ENCODE data around the gene LDLR.
"Not testable (repeated sequence)": the region's sequence is repeated elsewhere in the genome, so short reads cannot be mapped to it uniquely, and the experiment has no call there.

Gene LDLR

GRCh38 chr19:11103667-11104066 is 14.4 kb downstream of the LDLR start:
- not testable (repeated sequence) for DNase-seq (ENCODE audit: low read depth in 3 of 3, low spot score in 1 of 3)

- DNase-seq (ENCODE audit: low read depth in 3 of 3, low spot score in 1 of 3), result no peak
These were observed 15.9 kb downstream of the LDLR start for GRCh38 chr19:11105014-11105636.

DNA sequence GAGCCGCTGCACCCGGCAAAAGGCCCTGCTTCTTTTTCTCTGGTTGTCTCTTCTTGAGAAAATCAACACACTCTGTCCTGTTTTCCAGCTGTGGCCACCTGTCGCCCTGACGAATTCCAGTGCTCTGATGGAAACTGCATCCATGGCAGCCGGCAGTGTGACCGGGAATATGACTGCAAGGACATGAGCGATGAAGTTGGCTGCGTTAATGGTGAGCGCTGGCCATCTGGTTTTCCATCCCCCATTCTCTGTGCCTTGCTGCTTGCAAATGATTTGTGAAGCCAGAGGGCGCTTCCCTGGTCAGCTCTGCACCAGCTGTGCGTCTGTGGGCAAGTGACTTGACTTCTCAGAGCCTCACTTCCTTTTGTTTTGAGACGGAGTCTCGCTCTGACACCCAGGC is 17.2 kb downstream of the LDLR start:
- DNase-seq (ENCODE audit: low read depth in 3 of 3, low spot score in 1 of 3), result no peak

- no peak for DNase-seq (ENCODE audit: low read depth in 3 of 3, low spot score in 1 of 3)
These were observed 19.5 kb downstream of the LDLR start for GRCh38 chr19:11108746-11109145.

GRCh38 chr19:11111117-11111770 is 22.0 kb downstream of the LDLR start:
- no peak for DNase-seq (ENCODE audit: low read depth in 3 of 3, low spot score in 1 of 3)

GRCh38 chr19:11111771-11112144 is 22.5 kb downstream of the LDLR start:
- DNase-seq (ENCODE audit: low read depth in 3 of 3, low spot score in 1 of 3), result no peak

DNA sequence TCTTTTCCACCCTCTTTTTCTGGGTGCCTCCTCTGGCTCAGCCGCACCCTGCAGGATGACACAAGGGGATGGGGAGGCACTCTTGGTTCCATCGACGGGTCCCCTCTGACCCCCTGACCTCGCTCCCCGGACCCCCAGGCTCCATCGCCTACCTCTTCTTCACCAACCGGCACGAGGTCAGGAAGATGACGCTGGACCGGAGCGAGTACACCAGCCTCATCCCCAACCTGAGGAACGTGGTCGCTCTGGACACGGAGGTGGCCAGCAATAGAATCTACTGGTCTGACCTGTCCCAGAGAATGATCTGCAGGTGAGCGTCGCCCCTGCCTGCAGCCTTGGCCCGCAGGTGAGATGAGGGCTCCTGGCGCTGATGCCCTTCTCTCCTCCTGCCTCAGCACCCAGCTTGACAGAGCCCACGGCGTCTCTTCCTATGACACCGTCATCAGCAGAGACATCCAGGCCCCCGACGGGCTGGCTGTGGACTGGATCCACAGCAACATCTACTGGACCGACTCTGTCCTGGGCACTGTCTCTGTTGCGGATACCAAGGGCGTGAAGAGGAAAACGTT is 24.0 kb downstream of the LDLR start:
- DNase-seq (ENCODE audit: low read depth in 3 of 3, low spot score in 1 of 3), result no peak

DNA sequence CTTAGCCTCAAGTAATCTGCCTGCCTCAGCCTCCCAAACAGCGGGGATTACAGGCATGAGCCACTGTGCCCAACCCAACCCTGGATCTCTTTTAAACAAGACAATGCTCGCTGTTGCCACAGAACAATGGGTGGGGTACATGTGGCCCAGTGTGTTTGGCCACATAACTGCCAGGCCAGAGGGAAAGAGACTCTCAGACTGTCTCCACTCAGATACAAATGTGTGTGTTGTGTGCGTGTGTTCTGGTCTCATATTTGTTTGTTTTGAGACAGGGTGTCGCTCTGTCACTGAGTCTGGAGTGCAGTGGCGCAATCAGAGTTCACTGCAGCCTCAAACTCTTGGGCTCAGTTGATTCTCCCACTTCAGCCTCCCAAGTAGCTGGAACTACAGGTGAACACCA is 25.8 kb downstream of the LDLR start:
- DNase-seq (ENCODE audit: low read depth in 3 of 3, low spot score in 1 of 3), result no peak

DNA sequence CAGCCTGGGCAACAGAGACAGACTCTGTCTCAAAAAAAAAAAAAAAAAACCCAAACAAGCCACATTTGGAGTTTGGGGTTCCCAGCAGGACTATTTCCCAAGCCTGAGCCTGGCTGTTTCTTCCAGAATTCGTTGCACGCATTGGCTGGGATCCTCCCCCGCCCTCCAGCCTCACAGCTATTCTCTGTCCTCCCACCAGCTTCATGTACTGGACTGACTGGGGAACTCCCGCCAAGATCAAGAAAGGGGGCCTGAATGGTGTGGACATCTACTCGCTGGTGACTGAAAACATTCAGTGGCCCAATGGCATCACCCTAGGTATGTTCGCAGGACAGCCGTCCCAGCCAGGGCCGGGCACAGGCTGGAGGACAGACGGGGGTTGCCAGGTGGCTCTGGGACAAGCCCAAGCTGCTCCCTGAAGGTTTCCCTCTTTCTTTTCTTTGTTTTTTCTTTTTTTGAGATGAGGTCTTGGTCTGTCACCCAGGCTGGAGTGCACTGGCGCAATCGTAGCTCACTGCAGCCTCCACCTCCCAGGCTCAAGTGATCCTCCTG is 26.7 kb downstream of the LDLR start:
- no peak for DNase-seq (ENCODE audit: low read depth in 3 of 3, low spot score in 1 of 3)

- DNase-seq (ENCODE audit: low read depth in 3 of 3, low spot score in 1 of 3), result no peak
These were observed 27.2 kb downstream of the LDLR start for GRCh38 chr19:11116507-11116906.

DNA sequence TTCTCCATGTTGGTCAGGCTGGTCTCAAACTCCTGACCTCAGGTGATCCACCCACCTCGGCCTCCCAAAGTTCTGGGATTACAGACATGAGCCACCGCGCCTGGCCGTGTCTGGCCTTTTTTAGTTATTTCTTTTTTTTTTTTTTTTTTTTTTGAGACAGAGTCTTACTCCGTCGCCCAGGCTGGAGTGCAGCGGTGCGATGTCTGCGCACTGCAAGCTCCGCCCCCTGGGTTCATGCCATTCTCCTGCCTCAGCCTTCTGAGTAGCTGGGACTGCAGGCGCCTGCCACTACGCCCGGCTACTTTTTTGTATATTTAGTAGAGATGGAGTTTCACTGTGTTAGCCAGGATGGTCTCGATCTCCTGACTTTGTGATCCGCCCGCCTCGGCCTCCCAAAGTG is 32.7 kb downstream of the LDLR start:
- DNase-seq (ENCODE audit: low read depth in 3 of 3, low spot score in 1 of 3), result not testable (repeated sequence)

DNA sequence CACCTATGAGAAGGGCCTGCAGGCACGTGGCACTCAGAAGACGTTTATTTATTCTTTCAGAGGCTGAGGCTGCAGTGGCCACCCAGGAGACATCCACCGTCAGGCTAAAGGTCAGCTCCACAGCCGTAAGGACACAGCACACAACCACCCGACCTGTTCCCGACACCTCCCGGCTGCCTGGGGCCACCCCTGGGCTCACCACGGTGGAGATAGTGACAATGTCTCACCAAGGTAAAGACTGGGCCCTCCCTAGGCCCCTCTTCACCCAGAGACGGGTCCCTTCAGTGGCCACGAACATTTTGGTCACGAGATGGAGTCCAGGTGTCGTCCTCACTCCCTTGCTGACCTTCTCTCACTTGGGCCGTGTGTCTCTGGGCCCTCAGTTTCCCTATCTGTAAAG is 33.9 kb downstream of the LDLR start:
- DNase-seq (ENCODE audit: low read depth in 3 of 3, low spot score in 1 of 3), result no peak

DNA sequence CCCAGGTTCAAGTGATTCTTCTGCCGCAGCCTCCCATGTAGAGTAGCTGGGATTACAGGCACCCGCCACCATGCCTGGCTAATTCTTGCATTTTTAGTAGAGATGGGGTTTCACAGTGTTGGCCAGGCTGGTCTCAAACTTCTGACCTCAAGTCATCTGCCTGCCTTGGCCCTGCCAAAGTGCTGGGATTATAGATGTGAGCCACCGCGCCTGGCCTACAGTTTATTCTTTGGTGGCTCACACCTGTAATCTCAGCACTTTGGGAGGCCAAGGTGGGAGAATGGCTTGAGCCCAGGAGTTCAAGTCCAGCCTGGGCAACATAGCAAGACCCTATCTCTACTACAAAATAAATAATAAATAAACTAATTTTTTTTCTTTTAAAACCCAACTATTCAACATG is 34.9 kb downstream of the LDLR start:
- DNase-seq (ENCODE audit: low read depth in 3 of 3, low spot score in 1 of 3), result not testable (repeated sequence)

DNA sequence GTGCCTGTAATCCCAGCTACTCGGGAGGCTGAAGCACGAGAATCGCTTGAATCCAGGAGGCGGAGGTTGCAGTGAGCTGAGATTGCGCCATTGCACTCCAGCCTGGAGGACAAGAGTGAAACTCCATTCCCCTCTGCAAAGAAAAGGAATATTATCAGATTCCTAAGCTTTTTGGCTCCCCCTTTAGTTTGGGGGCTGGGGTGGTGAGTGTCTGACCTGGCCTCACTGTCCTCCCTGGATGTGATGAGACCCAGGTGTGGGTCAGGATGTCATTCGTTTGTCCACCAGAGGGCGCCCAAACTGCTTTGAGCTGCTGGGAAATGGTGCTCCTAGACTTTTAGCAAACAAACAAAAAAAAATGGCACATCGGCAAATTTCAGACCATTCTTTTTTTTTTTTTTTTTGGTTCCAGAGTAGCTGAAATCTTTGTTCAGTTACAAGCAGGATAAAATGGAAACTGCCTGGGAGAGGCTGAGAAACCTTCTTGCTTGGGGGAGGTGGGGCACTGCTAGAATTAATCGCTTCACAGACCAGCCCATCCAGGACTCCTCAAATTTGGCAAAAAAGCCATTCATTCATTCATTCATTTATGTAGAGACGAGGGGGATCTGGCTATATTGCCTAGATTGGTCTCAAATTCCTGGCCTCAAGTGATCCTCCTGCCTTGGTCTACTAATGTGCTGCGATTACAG is 36.9 kb downstream of the LDLR start:
- peak; percentile 42 to 61 (median 56) for DNase-seq (ENCODE audit: low read depth in 3 of 3, low spot score in 1 of 3)

- no peak for DNase-seq (ENCODE audit: low read depth in 3 of 3, low spot score in 1 of 3)
These were observed 38.6 kb downstream of the LDLR start for GRCh38 chr19:11127905-11128304.

DNA sequence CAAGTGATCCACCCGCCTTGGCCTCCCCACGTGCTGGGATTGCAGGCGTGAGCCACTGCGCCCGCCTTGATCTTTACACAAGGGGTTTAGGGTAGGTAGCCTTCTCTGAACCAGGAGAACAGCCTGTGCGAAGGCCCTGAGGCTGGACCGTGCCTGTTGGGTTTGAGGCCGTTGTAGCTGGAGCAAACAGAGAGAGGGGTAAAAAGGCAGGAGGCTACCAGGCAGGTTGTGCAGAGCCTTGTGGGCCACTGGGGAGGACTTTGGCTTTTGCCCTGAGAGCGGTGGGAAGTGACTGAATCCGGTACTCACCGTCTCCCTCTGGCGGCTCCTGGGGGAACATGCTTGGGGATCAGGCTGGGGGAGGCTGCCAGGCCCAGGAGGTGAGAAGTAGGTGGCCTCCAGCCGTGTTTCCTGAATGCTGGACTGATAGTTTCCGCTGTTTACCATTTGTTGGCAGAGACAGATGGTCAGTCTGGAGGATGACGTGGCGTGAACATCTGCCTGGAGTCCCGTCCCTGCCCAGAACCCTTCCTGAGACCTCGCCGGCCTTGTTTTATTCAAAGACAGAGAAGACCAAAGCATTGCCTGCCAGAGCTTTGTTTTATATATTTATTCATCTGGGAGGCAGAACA is 41.7 kb downstream of the LDLR start:
- DNase-seq (ENCODE audit: low read depth in 3 of 3, low spot score in 1 of 3), result peak; percentile 32 to 55 (median 37)

DNA sequence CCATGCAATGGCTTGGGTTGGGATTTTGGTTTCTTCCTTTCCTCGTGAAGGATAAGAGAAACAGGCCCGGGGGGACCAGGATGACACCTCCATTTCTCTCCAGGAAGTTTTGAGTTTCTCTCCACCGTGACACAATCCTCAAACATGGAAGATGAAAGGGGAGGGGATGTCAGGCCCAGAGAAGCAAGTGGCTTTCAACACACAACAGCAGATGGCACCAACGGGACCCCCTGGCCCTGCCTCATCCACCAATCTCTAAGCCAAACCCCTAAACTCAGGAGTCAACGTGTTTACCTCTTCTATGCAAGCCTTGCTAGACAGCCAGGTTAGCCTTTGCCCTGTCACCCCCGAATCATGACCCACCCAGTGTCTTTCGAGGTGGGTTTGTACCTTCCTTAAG is 42.2 kb downstream of the LDLR start:
- DNase-seq (ENCODE audit: low read depth in 3 of 3, low spot score in 1 of 3), result no peak

DNA sequence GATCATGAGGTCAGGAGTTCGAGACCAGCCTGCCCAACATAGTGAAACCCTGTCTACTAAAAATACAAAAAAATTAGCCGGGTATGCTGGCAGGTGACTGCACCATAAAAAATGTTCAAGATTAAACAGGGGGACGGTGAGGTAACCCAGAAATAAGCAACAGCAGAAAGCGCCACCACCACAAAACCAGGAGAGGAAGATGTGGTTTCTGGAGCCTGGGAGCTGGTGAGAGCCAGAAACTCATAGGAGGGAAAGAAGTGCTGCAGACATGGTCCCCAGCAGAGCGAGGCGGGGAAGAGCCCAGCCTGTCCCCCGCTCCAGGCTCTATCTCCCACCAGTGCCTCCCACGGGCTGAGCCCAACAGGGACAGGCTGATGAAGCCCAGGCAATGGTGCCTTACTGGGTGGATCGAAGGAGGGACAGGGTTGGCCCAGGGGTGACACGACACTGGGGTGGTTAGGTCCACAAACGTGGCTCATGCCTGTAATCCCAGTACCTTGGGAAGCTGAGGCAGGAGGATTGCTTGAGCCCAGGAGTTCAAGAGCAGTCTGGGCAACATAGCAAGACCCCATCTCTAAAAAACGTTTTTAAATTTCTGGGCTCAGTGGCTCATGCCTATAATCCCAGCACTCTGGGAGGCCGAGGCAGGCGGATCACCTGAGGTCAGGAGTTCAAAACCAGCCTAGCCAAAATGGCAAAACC is 47.3 kb downstream of the LDLR start:
- DNase-seq (ENCODE audit: low read depth in 3 of 3, low spot score in 1 of 3), result no peak

DNA sequence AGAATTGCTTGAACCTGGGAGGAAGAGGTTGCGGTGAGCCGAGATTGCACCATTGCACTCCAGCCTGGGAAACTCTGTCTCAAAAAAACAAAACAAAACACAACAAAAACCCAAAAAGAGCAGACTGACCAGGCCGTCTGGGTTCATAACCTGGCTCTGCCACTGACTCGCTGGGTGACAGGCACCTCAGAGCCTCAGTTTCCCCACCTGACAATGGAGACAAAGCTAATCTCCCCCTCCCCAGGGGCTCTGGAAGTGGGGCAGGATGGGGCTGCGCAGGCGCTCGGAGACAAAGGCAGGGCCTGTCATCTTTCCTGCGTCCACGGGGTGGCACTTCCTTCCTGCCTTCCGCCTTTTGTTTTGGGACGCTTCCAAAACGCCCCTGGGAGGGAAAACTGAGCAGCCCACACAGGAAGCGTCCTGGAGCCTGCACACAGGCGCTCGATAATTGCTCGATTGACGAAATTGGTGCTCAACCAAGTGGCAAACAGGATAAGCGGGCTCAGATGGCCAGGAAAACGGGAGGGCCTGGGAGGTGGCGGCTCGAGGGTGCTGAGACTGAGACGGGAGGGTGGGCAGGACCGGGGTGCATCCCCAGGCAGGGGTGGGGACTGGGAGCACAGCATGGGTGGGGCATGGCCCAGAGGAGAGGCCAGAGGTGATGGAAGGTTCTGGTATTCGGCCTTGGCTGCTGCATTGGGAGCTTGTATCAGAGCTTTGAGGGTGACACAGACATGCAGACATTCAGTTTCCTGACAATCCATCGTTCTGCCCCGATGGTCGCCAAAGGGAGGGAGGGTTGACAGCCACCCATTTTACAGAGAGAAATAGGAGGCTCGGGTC is 48.5 kb downstream of the LDLR start:
- peak; percentile 4 to 16 (median 15) for DNase-seq (ENCODE audit: low read depth in 3 of 3, low spot score in 1 of 3)

Data from stimulated activated CD4-positive, alpha-beta T cell treated with anti-CD3 and anti-CD28 coated beads, TNF-alpha, amount 100 ng/mL, for 1 hour (primary cell).